ENCODE results near the gene CYP26B1. TPM values are rescaled to one million over a fixed set of nuclear protein-coding genes. Genes with fewer than 3 reads are reported as not detected.

Gene CYP26B1
- total and polyA plus RNA-seq, 3 donors from 2014 or later = 31.6 to 86.2 (median 42.1) TPM

GRCh38 chr2:72097276-72097675, 50.4 kb downstream of the CYP26B1 start:
- H3K9me3 ChIP-seq = no peaks in the 10 kb centered on the region
- intact Hi-C loops (cut with DNase I; ENCODE audit: low total_unique reads) = no loop called here
- 97 to 98% methylated on average over 8 of the region's 8 CpGs for WGBS, 2 donors
- H3K4me1 ChIP-seq = no peaks in the 10 kb centered on the region
- H3K4me3 ChIP-seq = no peak overlapping the region
- no peaks in the 10 kb centered on the region for H3K27me3 ChIP-seq
- H3K27ac ChIP-seq = no peak overlapping the region
- no peak for TF ChIP-seq POLR2A (IDR thresholded peaks at IDR 0.05)
- no peak for TF ChIP-seq CTCF (IDR thresholded peaks at IDR 0.05)
- no peaks in the 10 kb centered on the region for H3K36me3 ChIP-seq (ENCODE audit: low read depth, missing control alignments)
- DNase-seq = no peak

DNA sequence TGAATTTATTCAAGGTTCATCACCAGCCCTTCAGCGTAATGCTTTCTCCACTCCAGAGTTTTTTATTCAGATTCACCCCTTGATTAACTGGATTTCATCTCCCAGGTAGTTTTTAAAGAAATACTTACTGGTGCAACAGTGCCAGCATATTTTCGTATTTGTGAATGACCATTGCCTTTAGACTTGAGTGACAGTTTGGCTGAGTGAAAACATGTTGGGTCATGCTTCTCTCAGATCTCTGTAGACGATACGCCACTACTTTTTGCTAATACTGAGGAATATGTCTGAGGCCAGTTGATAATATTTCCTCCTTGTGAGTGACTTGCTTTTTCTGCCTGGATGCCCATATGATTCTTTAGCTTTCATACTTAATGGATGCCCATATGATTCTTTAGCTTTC, 51.5 kb downstream of the CYP26B1 start:
- intact Hi-C loops (cut with DNase I; ENCODE audit: low total_unique reads) = no loop called here
- H3K9me3 ChIP-seq = no peaks in the 10 kb centered on the region
- WGBS, 2 donors = 94 to 96% methylated on average over 4 of the region's 4 CpGs
- no peaks in the 10 kb centered on the region for H3K36me3 ChIP-seq (ENCODE audit: low read depth, missing control alignments)
- H3K4me1 ChIP-seq = no peaks in the 10 kb centered on the region
- no peak overlapping the region for H3K27ac ChIP-seq
- H3K27me3 ChIP-seq = no peaks in the 10 kb centered on the region
- TF ChIP-seq POLR2A (IDR thresholded peaks at IDR 0.05) = no peak
- TF ChIP-seq CTCF (IDR thresholded peaks at IDR 0.05) = no peak
- no peak for DNase-seq
- no peak overlapping the region for H3K4me3 ChIP-seq

- H3K4me1 ChIP-seq = no peaks in the 10 kb centered on the region
- H3K36me3 ChIP-seq (ENCODE audit: low read depth, missing control alignments) = no peaks in the 10 kb centered on the region
- TF ChIP-seq POLR2A (IDR thresholded peaks at IDR 0.05) (no peak), CTCF (IDR thresholded peaks at IDR 0.05) (no peak)
- H3K4me3 ChIP-seq = no peak overlapping the region
- intact Hi-C loops (cut with DNase I; ENCODE audit: low total_unique reads) = no loop called here
- DNase-seq = no peak
- H3K27ac ChIP-seq = no peak overlapping the region
- 95 to 100% methylated on average over 3 of the region's 3 CpGs for WGBS, 2 donors
- no peaks in the 10 kb centered on the region for H3K27me3 ChIP-seq
- H3K9me3 ChIP-seq = no peaks in the 10 kb centered on the region
These were observed 52.3 kb downstream of the CYP26B1 start for GRCh38 chr2:72095364-72095763.

GRCh38 chr2:72094701-72095100, 53.0 kb downstream of the CYP26B1 start:
- no peaks in the 10 kb centered on the region for H3K27me3 ChIP-seq
- intact Hi-C loops (cut with DNase I; ENCODE audit: low total_unique reads) = no loop called here
- H3K4me1 ChIP-seq = no peaks in the 10 kb centered on the region
- 88 to 90% methylated on average over 4 of the region's 4 CpGs for WGBS, 2 donors
- H3K36me3 ChIP-seq (ENCODE audit: low read depth, missing control alignments) = no peaks in the 10 kb centered on the region
- no peak for DNase-seq
- TF ChIP-seq POLR2A (IDR thresholded peaks at IDR 0.05) = no peak
- TF ChIP-seq CTCF (IDR thresholded peaks at IDR 0.05) = no peak
- H3K27ac ChIP-seq = no peak overlapping the region
- H3K9me3 ChIP-seq = no peaks in the 10 kb centered on the region
- H3K4me3 ChIP-seq = no peak overlapping the region

GRCh38 chr2:72092111-72092510, 55.6 kb downstream of the CYP26B1 start:
- DNase-seq = no peak
- WGBS, 2 donors = 80 to 82% methylated on average over 6 of the region's 6 CpGs
- no peaks in the 10 kb centered on the region for H3K4me1 ChIP-seq

More at GRCh38 chr2:72092111-72092510, 55.6 kb downstream of the CYP26B1 start:
- no peaks in the 10 kb centered on the region for H3K36me3 ChIP-seq (ENCODE audit: low read depth, missing control alignments)
- no peaks in the 10 kb centered on the region for H3K9me3 ChIP-seq
- no peaks in the 10 kb centered on the region for H3K27me3 ChIP-seq
- TF ChIP-seq POLR2A (IDR thresholded peaks at IDR 0.05) (no peak), CTCF (IDR thresholded peaks at IDR 0.05) (no peak)
- no peak overlapping the region for H3K27ac ChIP-seq
- no peak overlapping the region for H3K4me3 ChIP-seq
- intact Hi-C loops (cut with DNase I; ENCODE audit: low total_unique reads) = no loop called here

Data from testis (tissue), 3 donors.